PC-3 (cell line): Measurements from ENCODE around the gene SUMO4.

Experiments
- CTCF ChIP-seq: fragments of 300-600 bp; sonication (generic); conservative IDR thresholded peaks from 2 replicates; pipeline ENCODE4 v1.5.1; 2017; ENCODE audit warnings: antibody characterized with exemption, low read depth, mild to moderate bottlenecking, low read length
- EZH2 ChIP-seq: fragments of 300-600 bp; sonication (generic); IDR thresholded peaks from one replicate; pipeline ENCODE4 v1.6.1; 2017; ENCODE audit warnings: antibody characterized with exemption, mild to moderate bottlenecking, low read length; ENCODE audit not compliant: unreplicated experiment

DNA sequence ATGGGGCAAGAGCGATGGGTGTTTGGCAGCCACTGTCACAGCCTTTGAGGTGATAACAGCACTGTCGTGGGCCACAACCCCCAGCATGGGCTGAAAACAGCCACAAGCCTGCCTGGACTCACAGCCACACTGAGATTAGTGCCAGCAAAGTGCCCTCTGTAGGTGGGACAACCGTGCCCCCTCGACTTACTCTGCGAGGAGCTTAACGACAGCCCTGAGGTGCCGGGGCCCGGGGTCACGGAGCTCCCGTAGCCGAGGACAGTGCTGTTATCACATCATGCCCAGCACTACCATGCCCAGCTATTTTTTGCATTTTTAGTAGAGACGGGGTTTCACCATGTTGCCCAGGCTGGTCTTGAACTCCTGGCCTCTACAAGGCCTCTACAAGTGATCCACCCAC, 36.6 kb downstream of the SUMO4 start:
- no peak for TF ChIP-seq EZH2
- no peak for TF ChIP-seq CTCF
